Activated naive CD4-positive, alpha-beta T cell treated with anti-CD3 and anti-CD28 coated beads, Interleukin-2, amount 10 ng/mL, durations not matched to agents 7 days and 5 days (primary cell): ENCODE results near the gene SRRT.
A peak's percentile ranks its signal among the peaks of the same experiment; 100 is the strongest.

Experiments used
- CTCF ChIA-PET: fragments of 350-600 bp; sonication (Branson Sonifier 250); formaldehyde crosslinking; loops from one replicate; lab custom pipeline; 2021; ENCODE audit warnings: antibody characterized with exemption; lab: Charles Lee
- DNase-seq: peaks from one replicate; pipeline ENCODE4 v3.0.0-alpha.2; 2020
- H3K27ac Mint-ChIP-seq: one replicate; pipeline ENCODE4 v1.8.0; 2021; ENCODE audit warnings: mild to moderate bottlenecking, moderate library complexity, mixed read lengths
- H3K27me3 Mint-ChIP-seq: one replicate; pipeline ENCODE4 v1.8.0; 2021; ENCODE audit warnings: mild to moderate bottlenecking, mixed read lengths
- H3K36me3 Mint-ChIP-seq: one replicate; pipeline ENCODE4 v1.8.0; 2021; ENCODE audit warnings: mixed read lengths
- H3K4me1 Mint-ChIP-seq: one replicate; pipeline ENCODE4 v1.8.0; 2021; ENCODE audit warnings: mixed read lengths
- H3K4me3 Mint-ChIP-seq: one replicate; pipeline ENCODE4 v1.8.0; 2021; ENCODE audit warnings: mild to moderate bottlenecking, moderate library complexity, mixed read lengths
- H3K9me3 Mint-ChIP-seq: one replicate; pipeline ENCODE4 v1.8.0; 2021; ENCODE audit warnings: mixed read lengths

SRRT gene

GRCh38 chr7:100879685-100880261 is 4.9 kb downstream of the SRRT start:
- H3K27me3 Mint-ChIP-seq, result peaks cover 3% of the 10 kb centered on the region
- CTCF ChIA-PET, result interaction anchor here (0.6 kb wide), 1 partner anchor 179 kb away, joined by 3 read pairs; no protein-coding TSS in a partner anchor
- peak overlapping the region; percentile 8 for H3K27ac Mint-ChIP-seq
- H3K9me3 Mint-ChIP-seq, result no peaks in the 10 kb centered on the region
- peaks cover 76% of the 10 kb centered on the region for H3K36me3 Mint-ChIP-seq
- no peak for DNase-seq
- H3K4me3 Mint-ChIP-seq, result no peak overlapping the region
- peaks cover 59% of the 10 kb centered on the region for H3K4me1 Mint-ChIP-seq

- H3K27ac Mint-ChIP-seq, result no peak overlapping the region
- H3K4me1 Mint-ChIP-seq, result peaks cover 57% of the 10 kb centered on the region
- H3K36me3 Mint-ChIP-seq, result peaks cover 78% of the 10 kb centered on the region
- no peak overlapping the region for H3K4me3 Mint-ChIP-seq
- H3K27me3 Mint-ChIP-seq, result no peaks in the 10 kb centered on the region
- DNase-seq, result no peak
- no peaks in the 10 kb centered on the region for H3K9me3 Mint-ChIP-seq
- CTCF ChIA-PET, result no interaction called here
Measured at GRCh38 chr7:100880645-100881044, 5.7 kb downstream of the SRRT start.

GRCh38 chr7:100881136-100881535 is 6.2 kb downstream of the SRRT start:
- peak overlapping the region; percentile 77 for H3K27ac Mint-ChIP-seq
- H3K27me3 Mint-ChIP-seq, result no peaks in the 10 kb centered on the region
- CTCF ChIA-PET, result interaction anchor here (0.5 kb wide), 1 partner anchor 255 kb away, joined by 4 read pairs; no protein-coding TSS in a partner anchor
- peaks cover 58% of the 10 kb centered on the region for H3K4me1 Mint-ChIP-seq
- DNase-seq, result no peak
- peaks cover 81% of the 10 kb centered on the region for H3K36me3 Mint-ChIP-seq
- H3K9me3 Mint-ChIP-seq, result no peaks in the 10 kb centered on the region
- H3K4me3 Mint-ChIP-seq, result no peak overlapping the region

GRCh38 chr7:100882201-100882600 is 7.3 kb downstream of the SRRT start:
- Mint-ChIP-seq H3K4me1 (peaks cover 59% of the 10 kb centered on the region), H3K27me3 (no peaks in the 10 kb centered on the region), H3K27ac (no peak overlapping the region), H3K9me3 (no peaks in the 10 kb centered on the region), H3K4me3 (no peak overlapping the region), H3K36me3 (peaks cover 85% of the 10 kb centered on the region)
- DNase-seq, result no peak
- CTCF ChIA-PET, result no interaction called here

GRCh38 chr7:100882785-100883526 is 8.1 kb downstream of the SRRT start:
- Mint-ChIP-seq H3K9me3 (no peaks in the 10 kb centered on the region), H3K4me3 (no peak overlapping the region), H3K27me3 (no peaks in the 10 kb centered on the region), H3K36me3 (peaks cover 88% of the 10 kb centered on the region), H3K4me1 (peaks cover 62% of the 10 kb centered on the region), H3K27ac (peak overlapping the region; percentile 72)
- CTCF ChIA-PET, result interaction anchor here (0.6 kb wide), 1 partner anchor 235 kb away, joined by 3 read pairs; no protein-coding TSS in a partner anchor
- DNase-seq, result no peak

- CTCF ChIA-PET, result no interaction called here
- DNase-seq, result no peak
- Mint-ChIP-seq H3K27me3 (peaks cover 3% of the 10 kb centered on the region), H3K4me3 (no peak overlapping the region), H3K4me1 (peaks cover 53% of the 10 kb centered on the region), H3K36me3 (peaks cover 80% of the 10 kb centered on the region), H3K27ac (peak overlapping the region; percentile 70), H3K9me3 (no peaks in the 10 kb centered on the region)
Measured at GRCh38 chr7:100884736-100885439, 10.0 kb downstream of the SRRT start.

- CTCF ChIA-PET, result no interaction called here
- peak overlapping the region; percentile 42 for H3K27ac Mint-ChIP-seq
- H3K9me3 Mint-ChIP-seq, result no peaks in the 10 kb centered on the region
- H3K36me3 Mint-ChIP-seq, result peaks cover 77% of the 10 kb centered on the region
- peaks cover 57% of the 10 kb centered on the region for H3K4me1 Mint-ChIP-seq
- DNase-seq, result no peak
- peak overlapping the region; percentile 6 for H3K4me3 Mint-ChIP-seq
- peaks cover 10% of the 10 kb centered on the region for H3K27me3 Mint-ChIP-seq
Measured at GRCh38 chr7:100885440-100886141, 10.7 kb downstream of the SRRT start.

GRCh38 chr7:100886142-100886935 is 11.4 kb downstream of the SRRT start:
- Mint-ChIP-seq H3K4me3 (peak overlapping the region; percentile 6), H3K27me3 (peaks cover 18% of the 10 kb centered on the region), H3K4me1 (peaks cover 61% of the 10 kb centered on the region), H3K27ac (peak overlapping the region; percentile 96), H3K36me3 (peaks cover 70% of the 10 kb centered on the region), H3K9me3 (no peaks in the 10 kb centered on the region)
- DNase-seq, result no peak
- CTCF ChIA-PET, result interaction anchor here (0.9 kb wide), 1 partner anchor 191 kb away, joined by 3 read pairs; no protein-coding TSS in a partner anchor

- Mint-ChIP-seq H3K4me1 (peaks cover 65% of the 10 kb centered on the region), H3K4me3 (peak overlapping the region; percentile 76), H3K9me3 (no peaks in the 10 kb centered on the region), H3K27me3 (peaks cover 25% of the 10 kb centered on the region), H3K36me3 (peaks cover 64% of the 10 kb centered on the region), H3K27ac (peak overlapping the region; percentile 96)
- CTCF ChIA-PET, result interaction anchor here (0.9 kb wide), 1 partner anchor 191 kb away, joined by 3 read pairs; no protein-coding TSS in a partner anchor
- no peak for DNase-seq
Measured at GRCh38 chr7:100886936-100887515, 12.1 kb downstream of the SRRT start.

GRCh38 chr7:100887516-100888290 is 12.8 kb downstream of the SRRT start:
- Mint-ChIP-seq H3K27me3 (peaks cover 31% of the 10 kb centered on the region), H3K4me1 (peaks cover 63% of the 10 kb centered on the region), H3K36me3 (peaks cover 58% of the 10 kb centered on the region), H3K27ac (peak overlapping the region; percentile 96), H3K9me3 (no peaks in the 10 kb centered on the region), H3K4me3 (peak overlapping the region; percentile 76)
- peak; percentile 82 for DNase-seq
- CTCF ChIA-PET, result no interaction called here

- DNase-seq, result no peak
- H3K27me3 Mint-ChIP-seq, result peaks cover 39% of the 10 kb centered on the region
- CTCF ChIA-PET, result no interaction called here
- peaks cover 58% of the 10 kb centered on the region for H3K4me1 Mint-ChIP-seq
- H3K36me3 Mint-ChIP-seq, result peaks cover 52% of the 10 kb centered on the region
- peak overlapping the region; percentile 76 for H3K4me3 Mint-ChIP-seq
- H3K9me3 Mint-ChIP-seq, result no peaks in the 10 kb centered on the region
- H3K27ac Mint-ChIP-seq, result peak overlapping the region; percentile 96
Measured at GRCh38 chr7:100888291-100888987, 13.5 kb downstream of the SRRT start.
